ENCODE results near the gene PLD4. TPM values are rescaled to one million over a fixed set of nuclear protein-coding genes. Genes with fewer than 3 reads are reported as not detected.
A peak's percentile ranks its signal among the peaks of the same experiment; 100 is the strongest.

Gene PLD4
- total RNA-seq, 4 donors from 2014 or later, result under 0.01 to 0.42 (median 0.31) TPM; not detected in 1

DNA sequence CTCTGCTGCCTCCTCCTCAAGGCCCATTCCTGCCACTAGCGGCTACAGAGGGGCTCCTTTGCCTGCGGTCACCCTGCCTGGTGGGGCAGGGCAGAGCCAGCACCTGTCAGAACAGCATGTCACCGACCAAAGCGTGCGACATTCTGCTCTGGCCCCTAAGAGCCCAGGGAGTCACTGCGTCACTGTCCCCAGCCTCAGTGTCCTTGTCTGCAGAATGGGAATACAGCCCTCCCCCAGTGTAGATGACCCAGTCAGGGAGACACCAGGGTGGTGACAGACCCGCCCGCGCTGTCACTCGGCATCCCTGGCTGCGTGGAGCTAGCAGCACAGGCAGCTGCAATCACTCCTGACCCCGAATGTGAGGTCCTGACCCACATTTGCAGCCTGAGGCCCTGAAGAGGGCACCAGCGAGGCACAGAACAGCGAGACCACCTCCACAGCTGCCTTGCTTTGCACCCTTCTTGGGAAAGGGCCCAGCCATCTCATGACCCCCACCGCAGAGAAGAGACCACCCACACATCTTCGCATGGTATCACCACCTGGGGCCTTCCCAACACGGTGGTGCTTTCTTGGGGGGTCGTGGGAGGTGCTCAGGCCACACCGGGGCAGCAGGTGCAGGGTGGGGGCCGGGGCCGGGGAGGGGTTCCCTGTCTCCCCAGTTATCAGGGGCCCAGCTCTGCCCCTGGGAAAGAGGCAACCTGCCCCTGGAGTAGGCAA, 51.0 kb downstream of the PLD4 start:
- no peak for TF ChIP-seq EP300 (IDR thresholded peaks at IDR 0.05)
- TF ChIP-seq POLR2AphosphoS5 (IDR thresholded peaks at IDR 0.05), result no peak
- no peak for TF ChIP-seq POLR2A (IDR thresholded peaks at IDR 0.05)
- no CpG with 5 or more reads among the region's 21 CpGs for WGBS, 2 donors (ENCODE audit: low coverage in 1 of 2)
- no peaks in the 10 kb centered on the region for H3K27me3 ChIP-seq
- no peaks in the 10 kb centered on the region for H3K36me3 ChIP-seq
- H3K4me1 ChIP-seq, result peaks cover 13 to 99% (median 73%) of the 10 kb centered on the region in 3 donors
- peak overlapping the region in 1 of 2 donors; percentile 72 for H3K4me3 ChIP-seq
- no peaks in the 10 kb centered on the region for H3K9me3 ChIP-seq
- ATAC-seq, result no peak
- peak overlapping the region in 3 of 4 donors; percentile 94 to 98 (median 96) for H3K27ac ChIP-seq

DNA sequence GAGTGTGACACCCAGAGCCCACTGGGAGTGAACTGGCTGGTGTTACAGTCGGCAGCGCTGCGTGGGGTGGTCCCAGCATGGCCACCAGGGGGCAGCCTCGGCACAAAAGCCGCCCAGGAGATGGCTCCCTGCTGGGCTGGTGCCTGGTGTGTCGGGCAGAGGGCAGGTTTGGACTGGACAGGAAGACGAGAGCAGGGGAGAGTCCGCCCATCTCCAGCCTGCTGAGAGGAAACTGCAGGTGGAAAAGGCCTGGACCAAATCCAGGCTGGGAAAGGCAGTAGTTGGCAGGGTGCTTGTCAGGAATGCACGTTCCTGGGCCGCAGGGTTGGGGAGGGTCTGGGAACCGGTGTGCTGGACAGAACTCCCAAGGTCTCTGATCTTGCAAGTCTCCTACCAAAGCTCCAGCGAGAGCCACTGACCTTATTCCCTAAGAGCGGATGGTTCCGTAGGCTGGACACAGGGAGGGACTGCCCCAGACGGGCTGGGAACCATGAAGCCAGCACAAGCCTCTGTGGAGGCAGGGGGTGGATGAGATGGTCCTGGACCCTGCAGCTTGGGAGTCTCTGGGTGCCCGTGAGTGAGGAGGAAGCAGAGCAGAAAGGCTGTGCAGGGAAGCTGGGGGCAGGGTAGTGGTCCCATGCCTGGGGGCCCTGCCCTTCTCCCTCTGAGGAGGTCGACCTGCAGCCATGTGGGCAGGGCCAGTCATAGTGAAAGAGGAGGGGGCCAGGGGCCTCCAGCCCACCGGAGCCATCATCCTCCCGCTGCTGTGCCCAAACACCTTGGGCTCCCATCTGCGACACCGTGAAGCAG, 51.7 kb downstream of the PLD4 start:
- Histone ChIP-seq H3K4me1 (peaks cover 10 to 97% (median 66%) of the 10 kb centered on the region in 3 donors), H3K27ac (peak overlapping the region in 3 of 4 donors; percentile 94 to 98 (median 96)), H3K27me3 (no peaks in the 10 kb centered on the region), H3K36me3 (no peaks in the 10 kb centered on the region), H3K4me3 (peak overlapping the region in 1 of 2 donors; percentile 72), H3K9me3 (no peaks in the 10 kb centered on the region)
- WGBS, 2 donors (ENCODE audit: low coverage in 1 of 2), result 8 to 37% methylated on average over 7 to 8 of the region's 21 CpGs
- peak; percentile 23 for ATAC-seq
- TF ChIP-seq POLR2AphosphoS5 (IDR thresholded peaks at IDR 0.05), result peak; percentile 43
- TF ChIP-seq, protein P1, sequence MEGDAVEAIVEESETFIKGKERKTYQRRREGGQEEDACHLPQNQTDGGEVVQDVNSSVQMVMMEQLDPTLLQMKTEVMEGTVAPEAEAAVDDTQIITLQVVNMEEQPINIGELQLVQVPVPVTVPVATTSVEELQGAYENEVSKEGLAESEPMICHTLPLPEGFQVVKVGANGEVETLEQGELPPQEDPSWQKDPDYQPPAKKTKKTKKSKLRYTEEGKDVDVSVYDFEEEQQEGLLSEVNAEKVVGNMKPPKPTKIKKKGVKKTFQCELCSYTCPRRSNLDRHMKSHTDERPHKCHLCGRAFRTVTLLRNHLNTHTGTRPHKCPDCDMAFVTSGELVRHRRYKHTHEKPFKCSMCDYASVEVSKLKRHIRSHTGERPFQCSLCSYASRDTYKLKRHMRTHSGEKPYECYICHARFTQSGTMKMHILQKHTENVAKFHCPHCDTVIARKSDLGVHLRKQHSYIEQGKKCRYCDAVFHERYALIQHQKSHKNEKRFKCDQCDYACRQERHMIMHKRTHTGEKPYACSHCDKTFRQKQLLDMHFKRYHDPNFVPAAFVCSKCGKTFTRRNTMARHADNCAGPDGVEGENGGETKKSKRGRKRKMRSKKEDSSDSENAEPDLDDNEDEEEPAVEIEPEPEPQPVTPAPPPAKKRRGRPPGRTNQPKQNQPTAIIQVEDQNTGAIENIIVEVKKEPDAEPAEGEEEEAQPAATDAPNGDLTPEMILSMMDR (IDR thresholded peaks at IDR 0.05), result peak in 3 of 4 experiments; percentile 96 to 98 (median 96)
- no peak for TF ChIP-seq POLR2A (IDR thresholded peaks at IDR 0.05)
- no peak for TF ChIP-seq EP300 (IDR thresholded peaks at IDR 0.05)

DNA sequence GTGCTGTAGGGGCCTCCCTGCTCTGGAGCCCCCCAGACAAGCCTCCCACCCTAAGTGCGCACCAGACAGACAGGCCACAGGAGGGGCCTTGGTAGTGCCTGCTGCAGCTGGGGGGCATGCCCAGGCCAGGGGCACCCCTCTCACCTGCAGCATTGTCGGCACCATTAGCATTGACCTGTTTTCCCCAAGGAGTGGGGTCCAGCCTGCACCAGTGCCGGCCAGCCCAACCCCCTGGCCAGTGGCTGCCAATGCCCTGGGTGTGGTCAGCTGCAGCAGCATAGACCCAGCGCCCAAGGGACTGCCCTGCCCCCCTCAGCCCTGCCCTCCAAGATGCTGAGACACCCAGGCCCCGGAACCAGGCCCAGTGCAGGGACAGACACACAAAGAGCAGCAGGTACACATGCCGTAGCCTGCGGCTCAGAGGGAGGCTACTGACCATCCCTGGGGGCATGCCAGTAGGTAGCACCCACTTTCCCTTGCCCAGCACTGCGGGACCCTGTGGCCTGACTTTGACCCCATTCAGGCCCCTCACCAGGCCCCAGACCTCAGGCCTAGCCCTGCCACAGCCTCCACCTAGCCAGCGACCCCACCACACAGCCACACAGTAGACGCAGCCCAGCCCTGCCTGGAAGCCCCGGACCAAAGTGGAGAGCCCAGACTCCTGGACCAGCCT, 52.5 kb downstream of the PLD4 start:
- Histone ChIP-seq H3K4me1 (peaks cover 10 to 90% (median 59%) of the 10 kb centered on the region in 3 donors), H3K4me3 (peak overlapping the region; percentile 52 to 72), H3K27ac (peak overlapping the region in 3 of 4 donors; percentile 94 to 98 (median 96)), H3K9me3 (no peaks in the 10 kb centered on the region), H3K27me3 (no peaks in the 10 kb centered on the region), H3K36me3 (no peaks in the 10 kb centered on the region)
- TF ChIP-seq POLR2AphosphoS5 (IDR thresholded peaks at IDR 0.05) (no peak), EP300 (IDR thresholded peaks at IDR 0.05) (no peak), POLR2A (IDR thresholded peaks at IDR 0.05) (no peak)
- TF ChIP-seq, protein P1 (IDR thresholded peaks at IDR 0.05), result no peak
- WGBS, 2 donors (ENCODE audit: low coverage in 1 of 2), result no CpG with 5 or more reads among the region's 11 CpGs
- ATAC-seq, result no peak

DNA sequence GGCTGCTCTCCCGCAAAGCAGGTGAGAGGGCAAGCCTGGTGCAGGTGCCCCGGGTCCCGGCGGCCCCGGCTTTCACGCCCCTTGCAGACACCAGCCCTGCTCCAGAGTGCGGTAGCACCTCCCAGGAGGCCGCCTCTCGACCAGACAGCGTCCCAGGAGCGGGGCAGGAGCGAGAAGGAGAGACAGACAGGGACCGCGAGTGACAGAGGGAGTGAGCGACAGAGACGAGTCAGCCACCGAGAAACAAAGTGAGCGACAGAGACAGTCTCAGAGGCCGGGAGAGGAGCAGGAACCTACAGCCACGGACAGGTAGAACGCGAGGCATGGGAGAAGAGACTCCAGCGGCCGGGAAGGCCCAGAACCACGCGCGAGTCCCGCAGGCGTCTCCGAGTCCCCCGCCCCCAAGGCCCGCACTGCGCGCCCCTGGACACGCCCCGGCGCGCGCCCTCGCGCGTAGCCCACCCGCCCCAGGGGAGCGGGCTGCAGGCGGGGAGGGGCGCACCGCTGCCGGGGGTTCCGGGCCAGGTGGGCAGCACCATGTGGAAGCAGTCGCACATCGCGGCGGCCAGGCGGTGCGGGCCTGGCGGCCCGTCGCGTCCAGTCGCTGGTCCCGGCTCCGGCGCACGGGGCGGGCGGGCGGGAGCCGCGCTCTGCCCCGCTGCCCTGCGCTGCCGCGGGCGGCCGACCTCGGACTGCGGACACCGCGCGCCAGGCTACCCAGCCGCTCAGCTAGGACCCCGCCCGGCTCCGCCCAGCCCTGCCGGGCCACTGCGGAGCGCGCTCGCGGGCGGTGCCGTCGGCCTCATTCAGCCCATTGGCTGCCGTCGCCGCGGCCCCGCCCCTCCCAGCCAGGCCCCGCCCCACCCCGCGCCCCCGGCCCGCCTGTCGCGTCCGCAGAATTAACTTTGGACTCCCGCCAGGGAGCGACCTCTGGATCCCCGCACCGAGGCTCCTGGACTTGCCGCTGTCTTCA, 53.3 kb downstream of the PLD4 start, which contains the start of gene AHNAK2:
Gene AHNAK2, minus strand, starts transcription at position 694 of the 973 bp plus-strand sequence. Its CDS starts 137 bp downstream, at position 557.
- H3K4me1 ChIP-seq, result peaks cover 4 to 82% (median 51%) of the 10 kb centered on the region in 3 donors
- no peaks in the 10 kb centered on the region for H3K36me3 ChIP-seq
- peak in 1 of 2 donors; percentile 33 for TF ChIP-seq POLR2A (IDR thresholded peaks at IDR 0.05)
- TF ChIP-seq, protein P1 (IDR thresholded peaks at IDR 0.05), result no peak
- 0 to 9% methylated on average over 7 to 11 of the region's 111 CpGs for WGBS, 2 donors (ENCODE audit: low coverage in 1 of 2)
- peak; percentile 78 for ATAC-seq
- peak within 1 kb of the TSS; percentile 52 to 72 for H3K4me3 ChIP-seq
- H3K27ac ChIP-seq, result peak within 1 kb of the TSS; percentile 5 to 98 (median 95)
- no peaks in the 10 kb centered on the region for H3K9me3 ChIP-seq
- H3K27me3 ChIP-seq, result no peaks in the 10 kb centered on the region

All from gastroesophageal sphincter (tissue), 4 donors.